ELR (cell line): ENCODE data around the gene CBARP.

ENCODE experiments used
- DNase-seq: peaks from one replicate; pipeline ENCODE4 v3.0.0-alpha.2; 2015; ENCODE audit warnings: low read depth

The CBARP gene

DNA sequence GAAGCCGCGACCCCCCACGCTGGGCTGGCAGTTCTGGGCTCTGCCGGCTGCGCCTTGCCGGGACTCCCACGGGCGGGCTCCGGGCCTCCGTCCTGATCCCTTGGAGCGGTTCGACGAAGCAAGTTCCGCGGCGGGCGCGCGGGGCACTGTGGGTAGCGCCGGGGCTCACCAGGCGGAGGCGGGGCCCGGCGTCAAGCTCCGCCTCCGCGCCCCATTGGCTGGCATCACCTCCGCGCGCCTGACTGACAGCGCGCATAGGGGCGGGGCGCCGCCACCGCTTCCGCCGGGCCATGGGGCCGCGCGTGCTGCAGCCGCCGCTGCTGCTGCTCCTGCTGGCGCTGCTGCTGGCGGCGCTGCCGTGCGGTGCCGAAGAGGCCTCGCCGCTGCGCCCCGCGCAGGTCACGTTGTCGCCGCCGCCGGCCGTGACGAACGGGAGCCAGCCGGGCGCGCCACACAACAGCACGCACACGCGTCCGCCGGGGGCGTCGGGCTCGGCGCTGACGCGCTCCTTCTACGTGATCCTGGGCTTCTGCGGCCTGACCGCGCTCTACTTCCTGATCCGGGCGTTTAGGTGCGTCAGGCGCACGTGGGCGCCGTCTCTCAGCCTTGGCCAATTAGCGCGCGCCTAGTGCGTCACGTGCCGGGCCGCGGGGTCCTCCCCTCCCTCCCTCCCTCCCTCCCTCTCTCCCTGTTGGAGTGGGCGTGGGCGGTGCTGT lies 37.6 kb upstream of the CBARP start, which contains the start of gene FAM174C:
FAM174C (plus strand) TSS at position 271 of the 716 bp plus-strand sequence; CDS start at position 291, 20 bp downstream.
- DNase-seq = peak; percentile 99

GRCh38 chr19:1274852-1275259 lies 37.1 kb upstream of the CBARP start:
- DNase-seq = no peak

DNA sequence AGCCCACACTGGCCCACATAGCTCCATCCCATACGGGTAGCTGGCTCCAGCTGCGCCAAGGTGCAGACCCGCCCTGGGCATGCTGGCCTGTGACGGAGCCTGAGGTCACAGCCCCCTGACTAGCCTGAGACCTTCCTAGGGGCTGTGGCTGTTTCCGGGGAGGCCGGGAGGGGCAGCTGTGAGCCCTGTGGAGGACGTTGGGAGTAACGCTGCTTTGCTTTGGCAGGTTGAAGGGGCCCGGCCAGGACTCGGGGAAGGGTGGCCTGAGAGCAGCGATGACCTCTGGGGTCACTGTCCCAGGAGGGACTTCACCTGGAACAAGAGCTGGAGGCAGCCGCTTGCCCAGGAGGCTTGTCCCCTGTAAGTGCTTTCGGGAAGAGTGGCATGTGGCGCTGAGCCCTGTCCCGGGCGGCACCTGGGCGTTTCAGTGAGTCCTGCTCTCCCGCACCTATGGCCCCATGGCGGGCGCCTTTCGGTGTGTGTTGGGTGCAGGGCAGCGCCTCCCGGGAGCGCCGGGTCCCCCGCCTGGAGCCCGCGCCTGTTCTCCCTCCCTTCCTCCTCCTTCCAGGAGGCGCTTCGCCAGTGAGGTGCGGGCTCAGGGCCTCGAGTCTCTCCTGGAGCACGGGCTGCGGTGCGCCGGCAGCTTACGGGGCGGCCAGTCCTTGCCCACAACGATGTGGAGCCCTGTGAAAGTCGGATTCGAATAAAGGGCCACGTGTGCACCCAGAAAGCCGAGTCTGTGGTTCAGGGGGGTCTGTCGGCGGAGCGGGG lies 36.5 kb upstream of the CBARP start:
- no peak for DNase-seq

DNA sequence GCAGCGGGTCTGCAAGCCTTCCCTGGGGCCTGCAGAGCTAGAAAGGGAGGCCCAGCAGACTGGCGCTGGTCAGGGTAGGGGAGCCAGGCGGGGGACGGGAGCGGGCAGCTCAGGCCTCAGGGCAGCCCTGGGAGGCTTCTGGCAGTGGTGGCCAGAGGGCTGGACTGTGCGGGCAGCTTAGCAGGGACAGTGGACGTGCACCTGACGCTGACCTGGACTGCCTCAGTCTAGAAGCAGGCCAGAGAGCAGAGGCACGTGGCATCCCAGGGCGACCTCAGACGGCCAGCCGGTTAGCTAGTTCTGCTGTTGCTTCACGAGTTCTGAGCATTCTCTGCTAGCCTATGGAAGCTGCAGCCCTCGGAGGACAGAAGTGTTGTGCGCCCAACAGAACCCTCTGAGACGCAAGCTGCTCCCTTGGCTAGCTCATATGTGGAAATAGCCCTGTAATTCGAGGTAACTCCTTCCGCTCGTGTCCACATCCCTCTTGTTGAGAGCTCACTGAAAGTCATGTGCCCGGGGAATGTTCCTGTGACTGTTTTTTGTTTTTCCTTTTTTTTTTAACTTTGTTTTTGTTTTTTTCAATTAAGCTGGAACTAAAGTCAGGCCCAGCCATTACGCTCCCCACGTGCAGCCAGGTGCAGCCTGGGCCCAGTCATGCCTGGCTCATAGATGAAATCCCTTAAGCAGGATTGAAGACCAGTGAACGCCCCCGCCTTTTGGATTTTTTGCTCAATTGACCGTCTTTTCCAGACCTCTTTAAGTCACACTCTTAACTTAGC lies 35.6 kb upstream of the CBARP start:
- no peak for DNase-seq

DNA sequence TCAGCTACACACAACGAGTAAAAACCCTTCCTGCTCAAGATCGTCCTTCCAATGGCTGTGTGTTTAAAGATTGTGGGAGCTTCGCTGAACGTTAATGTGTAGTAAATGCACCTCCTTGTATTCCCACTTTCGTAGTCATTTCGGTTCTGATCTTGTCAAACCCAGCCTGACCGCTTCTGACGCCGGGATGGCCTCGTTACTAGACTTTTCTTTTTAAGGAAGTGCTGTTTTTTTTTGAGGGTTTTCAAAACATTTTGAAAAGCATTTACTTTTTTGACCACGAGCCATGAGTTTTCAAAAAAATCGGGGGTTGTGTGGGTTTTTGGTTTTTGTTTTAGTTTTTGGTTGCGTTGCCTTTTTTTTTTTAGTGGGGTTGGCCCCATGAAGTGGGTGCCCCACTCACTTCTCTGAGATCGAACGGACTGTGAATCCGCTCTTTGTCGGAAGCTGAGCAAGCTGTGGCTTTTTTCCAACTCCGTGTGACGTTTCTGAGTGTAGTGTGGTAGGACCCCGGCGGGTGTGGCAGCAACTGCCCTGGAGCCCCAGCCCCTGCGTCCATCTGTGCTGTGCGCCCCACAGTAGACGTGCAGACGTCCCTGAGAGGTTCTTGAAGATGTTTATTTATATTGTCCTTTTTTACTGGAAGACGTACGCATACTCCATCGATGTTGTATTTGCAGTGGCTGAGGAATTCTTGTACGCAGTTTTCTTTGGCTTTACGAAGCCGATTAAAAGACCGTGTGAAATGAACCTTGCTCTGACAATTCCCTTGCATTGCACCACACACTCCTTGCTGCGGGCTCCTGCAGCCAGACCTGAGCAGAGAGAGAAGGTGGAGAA lies 34.8 kb upstream of the CBARP start:
- no peak for DNase-seq

DNA sequence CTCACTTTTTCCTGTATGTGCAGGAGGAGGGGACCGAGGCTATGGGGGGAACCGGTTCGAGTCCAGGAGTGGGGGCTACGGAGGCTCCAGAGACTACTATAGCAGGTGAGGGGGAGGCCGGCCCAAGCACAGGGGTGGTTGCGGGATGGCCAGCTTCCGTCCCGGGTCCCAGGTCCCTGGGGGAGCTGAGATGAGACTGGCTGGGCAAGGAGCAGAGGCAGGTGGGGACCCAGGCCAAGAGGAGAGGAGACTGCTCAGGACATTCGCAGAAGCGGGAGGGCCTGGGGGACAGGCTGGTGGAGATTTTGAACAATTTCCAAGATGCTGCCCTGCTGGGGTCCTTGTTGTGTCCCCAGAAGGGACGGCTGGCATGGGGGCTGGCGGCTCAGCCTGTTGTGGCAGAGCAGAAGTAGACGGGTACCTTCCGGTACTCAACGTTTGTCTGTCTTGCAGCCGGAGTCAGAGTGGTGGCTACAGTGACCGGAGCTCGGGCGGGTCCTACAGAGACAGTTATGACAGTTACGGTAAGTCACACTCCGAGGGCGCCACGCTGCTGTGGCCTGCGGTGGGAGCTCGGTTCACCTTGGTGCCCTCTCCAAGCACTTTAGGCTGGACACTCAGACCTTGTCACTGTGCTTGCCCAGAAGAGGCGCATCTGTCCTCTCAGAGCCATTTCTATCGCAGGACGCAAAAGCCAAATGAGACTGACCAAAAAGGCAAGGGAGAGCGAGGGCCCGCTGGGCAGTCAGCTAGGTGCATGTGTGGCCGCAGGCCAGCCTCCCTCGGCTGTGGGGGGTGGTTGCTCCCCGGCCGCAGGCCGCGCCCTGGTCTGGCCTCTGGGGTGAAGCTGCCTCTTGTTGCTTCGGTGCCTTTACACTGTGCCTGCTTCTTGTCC lies 34.0 kb upstream of the CBARP start:
- no peak for DNase-seq

DNA sequence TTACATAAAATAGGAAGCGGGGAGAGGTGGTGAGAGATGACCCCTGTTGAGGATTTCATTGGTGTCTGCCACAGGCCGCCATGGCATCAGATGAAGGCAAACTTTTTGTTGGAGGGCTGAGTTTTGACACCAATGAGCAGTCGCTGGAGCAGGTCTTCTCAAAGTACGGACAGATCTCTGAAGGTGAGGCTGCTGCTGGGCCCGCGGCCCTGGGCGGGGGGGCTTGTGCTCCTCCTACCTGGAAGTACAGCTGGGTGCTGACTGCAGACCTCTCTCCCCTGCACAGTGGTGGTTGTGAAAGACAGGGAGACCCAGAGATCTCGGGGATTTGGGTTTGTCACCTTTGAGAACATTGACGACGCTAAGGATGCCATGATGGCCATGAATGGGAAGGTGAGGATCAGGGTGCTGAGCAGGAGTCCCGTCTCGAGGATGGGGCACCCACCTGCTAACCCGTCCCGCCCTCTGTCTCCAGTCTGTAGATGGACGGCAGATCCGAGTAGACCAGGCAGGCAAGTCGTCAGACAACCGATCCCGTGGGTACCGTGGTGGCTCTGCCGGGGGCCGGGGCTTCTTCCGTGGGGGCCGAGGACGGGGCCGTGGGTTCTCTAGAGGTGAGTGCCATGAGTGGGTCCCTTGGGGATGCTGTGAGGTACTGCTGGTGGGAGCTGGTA lies 33.2 kb upstream of the CBARP start:
- no peak for DNase-seq

- no peak for DNase-seq
These were observed 32.5 kb upstream of the CBARP start for GRCh38 chr19:1270213-1270853.

DNA sequence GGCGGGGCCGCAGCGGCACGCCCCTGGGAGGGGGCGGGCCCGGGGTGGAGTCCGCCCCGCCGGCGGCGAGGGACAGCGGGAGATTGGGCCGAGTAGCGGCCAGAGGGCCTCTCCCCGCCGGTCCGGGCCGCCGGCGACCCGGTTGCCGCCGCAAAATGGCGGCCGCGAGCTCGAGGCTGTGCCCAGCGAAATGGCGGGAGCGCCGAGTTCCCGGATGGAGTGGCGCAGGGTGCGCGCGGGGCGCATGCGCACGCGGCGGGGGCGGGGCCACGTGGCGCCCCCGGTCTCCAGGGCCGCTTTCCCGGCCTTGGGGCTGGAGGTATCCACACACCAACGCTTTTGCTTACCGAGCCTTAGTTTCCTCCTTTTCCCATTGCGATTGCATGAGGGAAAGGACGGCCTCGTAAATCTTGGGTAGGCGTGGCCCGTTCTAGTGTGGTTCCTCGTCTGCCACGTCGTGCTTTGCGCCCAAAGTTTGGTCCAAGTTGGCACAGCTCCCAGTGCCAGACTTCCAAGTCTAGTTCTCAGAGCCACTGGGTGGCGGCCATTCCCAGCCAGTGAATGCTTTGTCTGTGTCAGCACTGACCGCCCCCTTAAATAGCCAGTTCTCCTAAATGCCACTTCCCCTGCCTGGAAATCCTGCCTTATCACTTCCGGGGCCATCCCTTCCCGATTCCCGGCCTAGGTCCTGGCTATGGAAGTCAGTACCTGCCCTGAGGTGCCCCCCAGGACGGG lies 31.8 kb upstream of the CBARP start:
- peak; percentile 88 for DNase-seq

DNA sequence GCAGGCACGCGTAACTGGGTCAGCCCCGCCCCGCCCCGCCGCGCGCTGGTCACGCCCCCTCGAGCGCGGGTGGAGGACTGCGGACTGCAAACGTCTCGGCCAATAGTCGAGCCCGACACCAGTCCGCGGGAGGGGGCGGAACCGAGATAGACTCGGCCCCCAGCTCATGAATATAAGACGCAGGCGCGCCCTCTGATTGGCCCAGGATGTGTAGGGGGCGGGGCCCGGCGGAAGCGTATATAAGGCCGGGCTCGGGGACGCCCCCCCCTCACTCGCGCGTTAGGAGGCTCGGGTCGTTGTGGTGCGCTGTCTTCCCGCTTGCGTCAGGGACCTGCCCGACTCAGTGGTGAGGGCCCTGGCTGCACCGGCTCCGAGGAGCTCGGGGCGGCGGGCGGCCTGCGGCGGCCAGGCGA lies 31.3 kb upstream of the CBARP start, which contains the start of gene CIRBP:
CIRBP (plus strand) TSS at position 268 of the 413 bp plus-strand sequence. CDS start 1,602 bp downstream, outside the sequence.
- DNase-seq = peak; percentile 100

DNA sequence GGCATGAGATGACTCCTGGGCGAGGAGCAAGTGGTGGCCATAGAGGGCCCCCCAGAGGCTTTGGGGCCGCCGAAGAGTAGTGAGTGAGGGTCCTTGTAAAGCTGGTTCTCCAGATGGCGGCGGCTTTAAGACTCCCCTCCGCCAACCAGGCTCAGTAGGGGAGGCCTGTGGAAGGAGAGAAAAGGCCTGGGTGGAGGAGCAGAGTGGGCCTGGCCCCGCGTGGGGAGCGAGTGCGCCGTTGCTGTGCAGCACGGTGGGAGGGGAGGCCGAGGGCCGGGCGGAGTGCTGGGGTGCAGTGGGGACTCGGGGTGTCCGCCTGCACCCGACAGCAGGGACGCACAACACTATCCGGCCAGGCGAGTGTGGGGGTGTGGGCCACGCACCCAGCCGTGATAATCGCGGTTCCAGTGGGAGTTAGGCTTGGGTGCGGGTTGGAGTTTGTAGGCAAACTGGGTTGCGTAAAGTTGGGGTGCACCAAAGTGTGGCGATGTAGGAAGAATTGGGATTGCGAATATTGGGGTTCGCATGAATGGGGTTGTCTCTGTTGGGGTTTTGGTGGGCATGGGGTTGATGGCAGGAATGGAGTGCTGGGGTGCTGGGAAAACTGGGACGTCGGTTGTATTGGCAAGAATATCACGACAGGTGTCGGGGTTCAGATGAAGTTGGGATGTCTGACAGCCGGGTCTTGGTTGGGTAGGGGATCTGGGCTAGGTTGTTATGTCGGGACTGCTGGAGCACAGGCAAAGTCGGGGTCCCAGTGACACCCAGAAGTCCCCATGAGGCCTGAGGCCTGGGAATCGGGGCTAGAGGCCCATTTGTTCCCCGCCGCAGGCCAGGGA lies 30.6 kb upstream of the CBARP start:
- no peak for DNase-seq

GRCh38 chr19:1267477-1268225 lies 29.8 kb upstream of the CBARP start:
- peak; percentile 60 for DNase-seq

DNA sequence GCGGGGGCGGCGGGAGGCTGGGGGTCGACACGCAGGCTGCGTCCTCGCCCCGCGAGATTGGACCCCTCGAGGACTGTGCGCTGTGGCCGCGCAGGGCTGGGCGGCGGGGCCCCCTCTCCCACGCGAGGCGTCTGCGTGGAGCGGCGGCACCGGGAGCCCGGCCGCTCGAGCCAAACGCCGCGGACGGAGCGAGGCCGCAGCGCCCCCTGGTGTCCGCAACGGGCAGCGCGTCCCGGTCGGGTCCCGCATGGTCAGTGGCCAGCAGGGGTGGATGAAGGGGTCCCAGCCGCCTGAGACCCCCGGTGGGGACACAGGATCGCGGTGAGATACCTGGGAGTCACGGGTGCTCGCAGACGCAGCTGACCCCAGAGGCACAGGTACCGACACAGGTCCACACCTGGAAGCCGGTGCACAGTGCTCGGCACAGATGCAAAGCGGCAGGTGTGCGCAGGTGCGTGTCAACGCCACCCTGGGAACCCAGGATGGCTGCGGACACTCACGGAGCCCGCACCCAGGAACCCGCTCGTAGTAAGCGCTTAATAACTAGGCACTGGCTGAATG lies 29.2 kb upstream of the CBARP start:
- peak; percentile 60 for DNase-seq

DNA sequence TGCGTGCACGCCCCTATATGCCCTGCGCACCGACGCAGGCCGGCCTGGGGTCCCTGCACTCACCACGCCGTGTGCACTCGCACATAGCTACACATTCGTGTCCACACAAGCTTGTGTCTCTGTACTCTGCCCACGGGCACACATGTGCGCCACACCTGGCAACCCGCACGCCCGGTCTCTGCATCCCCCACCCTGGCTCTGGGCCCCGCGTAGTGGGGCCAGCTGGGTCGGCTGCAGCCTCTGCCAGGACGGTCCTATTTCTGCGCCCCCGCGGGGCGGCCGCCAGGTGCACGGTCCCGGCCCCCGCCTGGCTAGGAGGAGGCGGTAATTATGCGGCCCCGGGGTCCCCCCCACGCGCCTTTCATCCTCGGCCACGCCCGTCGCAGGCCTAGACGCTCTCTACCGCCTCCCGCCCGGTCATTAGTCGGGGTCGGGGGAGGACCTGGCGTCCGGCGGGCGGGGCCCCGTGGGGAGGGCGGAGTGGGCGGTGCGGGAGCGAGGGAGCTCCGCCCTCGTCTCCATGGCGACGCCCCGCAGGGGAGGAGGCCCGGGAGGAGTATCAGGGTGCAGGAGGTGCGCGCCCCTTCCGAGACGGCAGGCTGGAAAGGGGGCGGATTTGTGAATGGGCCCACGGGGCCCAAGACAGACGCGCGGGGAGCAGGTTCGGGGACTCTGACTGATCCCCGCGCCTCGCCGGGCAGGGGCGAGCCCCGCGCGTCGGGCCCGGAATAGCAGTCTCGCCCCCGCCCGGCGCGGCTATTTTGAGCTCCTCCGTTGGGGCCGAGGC lies 28.5 kb upstream of the CBARP start:
- peak; percentile 93 for DNase-seq

GRCh38 chr19:1265615-1266128 lies 27.9 kb upstream of the CBARP start:
- peak; percentile 94 for DNase-seq
